Thyroid gland (tissue), 4 donors: ENCODE measurements around the gene MORF4L1.

ENCODE experiments used
- CTCF ChIP-seq, 6 experiments: fragments of 200-600 bp in 3 of 6; fragments of 450-650 bp in 3 of 6; sonication (generic) in 3 of 6; IDR thresholded peaks; one replicate each; pipeline ENCODE4 v1.5.1; 2016 to 2019; ENCODE audit warnings: antibody characterized with exemption in 6 of 6, mild to moderate bottlenecking in 2 of 6, inconsistent platforms in 1 of 6, moderate library complexity in 1 of 6
- POLR2A ChIP-seq, 2 donors: fragments of 450-650 bp; IDR thresholded peaks; one replicate each; pipeline ENCODE4 v1.6.1; 2017; ENCODE audit warnings: antibody characterized with exemption in 2 of 2, mild to moderate bottlenecking in 2 of 2, moderate library complexity in 1 of 2

DNA sequence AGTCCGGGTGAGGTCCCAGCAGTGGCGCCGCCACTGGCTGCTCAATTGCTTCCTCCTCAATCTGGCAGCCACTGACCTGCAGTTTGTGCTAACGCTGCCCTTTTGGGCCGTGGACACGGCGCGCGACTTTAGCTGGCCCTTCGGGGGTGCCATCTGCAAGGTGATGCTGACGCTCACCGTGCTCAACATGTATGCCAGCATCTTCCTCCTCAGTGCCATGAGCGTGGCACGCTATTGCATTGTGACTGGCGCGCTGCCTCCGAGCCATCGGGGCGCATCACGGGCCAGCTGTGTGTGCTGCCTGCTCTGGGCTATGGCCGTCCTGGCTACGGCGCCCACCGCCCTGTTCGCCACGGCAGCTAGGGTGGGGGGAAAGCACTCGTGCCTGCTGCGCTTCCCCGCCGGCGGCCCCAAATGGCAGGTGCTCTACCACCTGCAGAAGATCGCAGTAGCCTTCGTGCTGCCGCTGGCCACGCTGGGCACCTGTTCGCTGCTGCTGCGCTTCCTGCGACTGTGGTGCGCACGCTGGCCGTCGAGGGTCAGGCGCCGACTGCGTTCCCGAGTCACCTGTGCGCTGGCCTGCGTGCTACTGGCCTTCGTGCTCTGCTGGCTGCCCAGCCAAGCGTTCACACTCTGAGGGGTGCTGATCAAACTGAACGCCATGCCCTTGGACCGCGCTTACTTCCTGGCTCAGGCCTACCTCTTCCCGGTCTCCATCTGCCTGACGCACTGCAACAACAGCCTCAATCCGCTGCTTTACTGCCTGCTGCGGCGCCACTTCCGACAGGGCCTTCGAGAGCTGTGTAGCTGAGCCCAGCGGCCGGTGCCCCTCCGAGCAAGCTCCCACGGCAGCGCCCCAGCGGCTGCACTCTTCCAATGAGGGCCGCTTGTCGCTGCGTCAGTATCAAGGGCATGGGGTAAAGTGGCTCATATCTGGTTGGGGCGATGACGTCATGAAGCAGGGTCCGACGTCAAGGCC lies 41.2 kb upstream of the MORF4L1 start:
- TF ChIP-seq CTCF (IDR thresholded peaks at IDR 0.05): no peak
- no peak for TF ChIP-seq POLR2A (IDR thresholded peaks at IDR 0.05)
